ENCODE results near the gene KLHL3. TPM values are rescaled to one million over a fixed set of nuclear protein-coding genes. Genes with fewer than 3 reads are reported as not detected.

KLHL3 gene
- total RNA-seq, 1 experiment from 2014 or later: 13.6 TPM

- H3K27ac ChIP-seq: no peak overlapping the region
- intact Hi-C loops (cut with micrococcal nuclease; ENCODE audit: unreplicated experiment): no loop called here
- H3K27me3 ChIP-seq (ENCODE audit: insufficient read depth, low read depth): no peaks in the 10 kb centered on the region
- H3K36me3 ChIP-seq (ENCODE audit: low read depth): no peaks in the 10 kb centered on the region
- ChIA-PET POLR2A (ENCODE audit: unreplicated experiment) (no interaction called here), CTCF (no interaction called here)
- no peaks in the 10 kb centered on the region for H4K20me1 ChIP-seq (ENCODE audit: insufficient read depth)
- no peak overlapping the region for H3K4me3 ChIP-seq
- H3K79me2 ChIP-seq (ENCODE audit: low read depth): no peaks in the 10 kb centered on the region
- no peaks in the 10 kb centered on the region for H3K9me2 ChIP-seq (ENCODE audit: insufficient read depth)
- no peaks in the 10 kb centered on the region for H3F3A ChIP-seq (ENCODE audit: insufficient read depth, low read depth)
- H2AFZ ChIP-seq: no peak overlapping the region
- no peaks in the 10 kb centered on the region for H3K9me3 ChIP-seq (ENCODE audit: insufficient read depth, low read depth)
- no peak overlapping the region for H3K4me2 ChIP-seq
- DNase-seq: no peak
- H3K4me1 ChIP-seq (replicated peaks; ENCODE audit: insufficient read depth): no peaks in the 10 kb centered on the region
- no peak for TF ChIP-seq CTCF (conservative IDR thresholded peaks at IDR 0.05)
- no peak for TF ChIP-seq EZH2 (IDR thresholded peaks at IDR 0.05; ENCODE audit: low read depth)
- BruUV-seq (replicated peaks): no TSS peak
Measured at GRCh38 chr5:137693307-137693950, 42.5 kb downstream of the KLHL3 start.

GRCh38 chr5:137689306-137689705, 46.6 kb downstream of the KLHL3 start:
- CTCF ChIA-PET: interaction anchor here (0.7 kb wide), 1 partner anchor 53 kb away, joined by 3 read pairs; no protein-coding TSS in a partner anchor
- intact Hi-C loops (cut with micrococcal nuclease; ENCODE audit: unreplicated experiment): no loop called here
- H3F3A ChIP-seq (ENCODE audit: insufficient read depth, low read depth): no peaks in the 10 kb centered on the region

GRCh38 chr5:137688210-137688840, 47.6 kb downstream of the KLHL3 start:
- no peaks in the 10 kb centered on the region for H3K27me3 ChIP-seq (ENCODE audit: insufficient read depth, low read depth)
- H2AFZ ChIP-seq: no peak overlapping the region
- H3K4me1 ChIP-seq (replicated peaks; ENCODE audit: insufficient read depth): no peaks in the 10 kb centered on the region
- H3K4me2 ChIP-seq: no peak overlapping the region
- no peaks in the 10 kb centered on the region for H3K9me3 ChIP-seq (ENCODE audit: insufficient read depth, low read depth)
- H3K9me2 ChIP-seq (ENCODE audit: insufficient read depth): no peaks in the 10 kb centered on the region
- DNase-seq: no peak
- H3K27ac ChIP-seq: no peak overlapping the region
- BruUV-seq (replicated peaks): no TSS peak
- intact Hi-C loops (cut with micrococcal nuclease; ENCODE audit: unreplicated experiment): no loop called here
- no peaks in the 10 kb centered on the region for H3F3A ChIP-seq (ENCODE audit: insufficient read depth, low read depth)
- TF ChIP-seq CTCF (conservative IDR thresholded peaks at IDR 0.05) (no peak), EZH2 (IDR thresholded peaks at IDR 0.05; ENCODE audit: low read depth) (no peak)
- POLR2A ChIA-PET (ENCODE audit: unreplicated experiment): no interaction called here
- no peaks in the 10 kb centered on the region for H3K79me2 ChIP-seq (ENCODE audit: low read depth)
- no peaks in the 10 kb centered on the region for H4K20me1 ChIP-seq (ENCODE audit: insufficient read depth)
- CTCF ChIA-PET: no interaction called here
- no peak overlapping the region for H3K4me3 ChIP-seq
- H3K36me3 ChIP-seq (ENCODE audit: low read depth): no peaks in the 10 kb centered on the region

More at GRCh38 chr5:137689306-137689705, 46.6 kb downstream of the KLHL3 start:
- H3K9me2 ChIP-seq (ENCODE audit: insufficient read depth): no peaks in the 10 kb centered on the region
- H4K20me1 ChIP-seq (ENCODE audit: insufficient read depth): no peaks in the 10 kb centered on the region
- H3K27ac ChIP-seq: no peak overlapping the region
- no TSS peak for BruUV-seq (replicated peaks)
- no peaks in the 10 kb centered on the region for H3K9me3 ChIP-seq (ENCODE audit: insufficient read depth, low read depth)
- no peak overlapping the region for H3K4me2 ChIP-seq
- no peaks in the 10 kb centered on the region for H3K36me3 ChIP-seq (ENCODE audit: low read depth)
- TF ChIP-seq CTCF (conservative IDR thresholded peaks at IDR 0.05) (no peak), EZH2 (IDR thresholded peaks at IDR 0.05; ENCODE audit: low read depth) (no peak)
- no peak overlapping the region for H3K4me3 ChIP-seq
- H3K27me3 ChIP-seq (ENCODE audit: insufficient read depth, low read depth): no peaks in the 10 kb centered on the region
- DNase-seq: no peak
- no peaks in the 10 kb centered on the region for H3K79me2 ChIP-seq (ENCODE audit: low read depth)
- POLR2A ChIA-PET (ENCODE audit: unreplicated experiment): no interaction called here
- no peaks in the 10 kb centered on the region for H3K4me1 ChIP-seq (replicated peaks; ENCODE audit: insufficient read depth)
- H2AFZ ChIP-seq: no peak overlapping the region

Data from PC-9 (cell line).